Caki2 (cell line): Measurements from ENCODE around the gene TCP11. TPM values are rescaled to one million over a fixed set of nuclear protein-coding genes. Genes with fewer than 3 reads are reported as not detected.

Experiments
- DNase-seq: peaks from one replicate; pipeline ENCODE4 v3.0.0-alpha.2; 2015; ENCODE audit warnings: low read depth
- in situ Hi-C: cut with HindIII; loops from 2 replicates; pipeline ENCODE4 v1.10.0; 2016; ENCODE audit warnings: low sequenced_read_pairs, low pct_unique_long_range_greater_than_20kb, mixed read lengths
- total RNA-seq: library from RNA; depleted of rRNA; stranded (reverse); fragments of >200 nt; shearing (Covaris generic); gene quantifications from 2 replicates; pipeline ENCODE4 v1.2.3, GENCODE V29; 2014; ENCODE audit warnings: low replicate concordance

The TCP11 gene
- total RNA-seq, 1 experiment from 2014 or later = not detected

GRCh38 chr6:35087361-35088280, 53.5 kb downstream of the TCP11 start:
- no peak for DNase-seq
- in situ Hi-C loops = no loop called here

- DNase-seq = no peak
- in situ Hi-C loops = no loop called here
These were observed 54.3 kb downstream of the TCP11 start for GRCh38 chr6:35086636-35087360.

- in situ Hi-C loops = no loop called here
- DNase-seq = no peak
These were observed 54.9 kb downstream of the TCP11 start for GRCh38 chr6:35086282-35086632.

GRCh38 chr6:35085359-35086281, 55.5 kb downstream of the TCP11 start:
- in situ Hi-C loops = no loop called here
- DNase-seq = no peak

GRCh38 chr6:35084511-35085203, 56.5 kb downstream of the TCP11 start:
- in situ Hi-C loops = no loop called here

GRCh38 chr6:35084041-35084491, 57.1 kb downstream of the TCP11 start:
- in situ Hi-C loops = no loop called here
- DNase-seq = no peak

More at GRCh38 chr6:35084511-35085203, 56.5 kb downstream of the TCP11 start:
- DNase-seq = no peak

- no peak for DNase-seq
- in situ Hi-C loops = no loop called here
These were observed 57.6 kb downstream of the TCP11 start for GRCh38 chr6:35083507-35083906.

- in situ Hi-C loops = no loop called here
These were observed 58.3 kb downstream of the TCP11 start for GRCh38 chr6:35082733-35083403.

GRCh38 chr6:35082046-35082732, 59.0 kb downstream of the TCP11 start:
- in situ Hi-C loops = no loop called here
- DNase-seq = no peak

More at GRCh38 chr6:35082733-35083403, 58.3 kb downstream of the TCP11 start:
- DNase-seq = no peak

- DNase-seq = no peak
- in situ Hi-C loops = no loop called here
These were observed 59.7 kb downstream of the TCP11 start for GRCh38 chr6:35081426-35081851.

- in situ Hi-C loops = no loop called here
- no peak for DNase-seq
These were observed 60.2 kb downstream of the TCP11 start for GRCh38 chr6:35080821-35081425.

- in situ Hi-C loops = no loop called here
- DNase-seq = no peak
These were observed 61.0 kb downstream of the TCP11 start for GRCh38 chr6:35080016-35080680.

GRCh38 chr6:35079311-35080000, 61.7 kb downstream of the TCP11 start:
- in situ Hi-C loops = no loop called here
- DNase-seq = no peak

GRCh38 chr6:35078896-35079295, 62.2 kb downstream of the TCP11 start:
- in situ Hi-C loops = no loop called here
- DNase-seq = no peak

GRCh38 chr6:35078226-35078850, 62.8 kb downstream of the TCP11 start:
- DNase-seq = no peak
- in situ Hi-C loops = no loop called here
